AG09309 (cell line): Measurements from ENCODE around the gene PDE3B.
"Not testable (repeated sequence)": the region's sequence is repeated elsewhere in the genome, so short reads cannot be mapped to it uniquely, and the experiment has no call there.

Source experiments
- DNase-seq: peaks from one replicate; pipeline ENCODE4 v3.0.0-alpha.2; 2010; ENCODE audit warnings: low read depth
- H3K4me3 ChIP-seq: 2 replicates; pipeline ENCODE4 v1.5.1; 2011; ENCODE audit warnings: mild to moderate bottlenecking, low read depth, low read length, moderate library complexity; ENCODE audit not compliant: control insufficient read depth
- TF ChIP-seq, protein P1 (sequence below): IDR thresholded peaks from 2 replicates; pipeline ENCODE4 v1.5.1; 2011; ENCODE audit warnings: mild to moderate bottlenecking, low read depth, low read length, inconsistent platforms; ENCODE audit not compliant: insufficient read depth, control insufficient read depth; ENCODE audit errors: missing control alignments

PDE3B gene

DNA sequence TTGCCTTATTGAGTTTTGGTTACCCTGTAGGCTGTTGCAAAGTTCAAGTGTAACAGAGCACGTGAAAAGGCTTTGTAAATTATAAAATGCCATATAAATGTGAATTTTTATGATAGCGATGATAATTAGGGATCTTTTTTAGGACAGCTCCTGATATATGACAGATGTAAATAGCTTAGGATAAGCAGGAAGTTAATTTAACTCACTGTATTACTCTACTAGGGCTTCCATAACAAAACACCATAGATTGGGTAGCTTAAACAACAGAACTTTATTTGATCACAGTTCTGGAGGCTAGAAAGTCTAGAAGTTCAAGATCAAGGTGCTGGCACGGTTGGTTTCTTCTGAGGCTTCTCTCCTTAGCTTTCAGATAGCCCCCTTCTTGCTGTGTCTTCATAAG lies 17.0 kb upstream of the PDE3B start:
- H3K4me3 ChIP-seq: no peak overlapping the region
- TF ChIP-seq, protein P1, sequence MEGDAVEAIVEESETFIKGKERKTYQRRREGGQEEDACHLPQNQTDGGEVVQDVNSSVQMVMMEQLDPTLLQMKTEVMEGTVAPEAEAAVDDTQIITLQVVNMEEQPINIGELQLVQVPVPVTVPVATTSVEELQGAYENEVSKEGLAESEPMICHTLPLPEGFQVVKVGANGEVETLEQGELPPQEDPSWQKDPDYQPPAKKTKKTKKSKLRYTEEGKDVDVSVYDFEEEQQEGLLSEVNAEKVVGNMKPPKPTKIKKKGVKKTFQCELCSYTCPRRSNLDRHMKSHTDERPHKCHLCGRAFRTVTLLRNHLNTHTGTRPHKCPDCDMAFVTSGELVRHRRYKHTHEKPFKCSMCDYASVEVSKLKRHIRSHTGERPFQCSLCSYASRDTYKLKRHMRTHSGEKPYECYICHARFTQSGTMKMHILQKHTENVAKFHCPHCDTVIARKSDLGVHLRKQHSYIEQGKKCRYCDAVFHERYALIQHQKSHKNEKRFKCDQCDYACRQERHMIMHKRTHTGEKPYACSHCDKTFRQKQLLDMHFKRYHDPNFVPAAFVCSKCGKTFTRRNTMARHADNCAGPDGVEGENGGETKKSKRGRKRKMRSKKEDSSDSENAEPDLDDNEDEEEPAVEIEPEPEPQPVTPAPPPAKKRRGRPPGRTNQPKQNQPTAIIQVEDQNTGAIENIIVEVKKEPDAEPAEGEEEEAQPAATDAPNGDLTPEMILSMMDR: no peak
- DNase-seq: no peak

DNA sequence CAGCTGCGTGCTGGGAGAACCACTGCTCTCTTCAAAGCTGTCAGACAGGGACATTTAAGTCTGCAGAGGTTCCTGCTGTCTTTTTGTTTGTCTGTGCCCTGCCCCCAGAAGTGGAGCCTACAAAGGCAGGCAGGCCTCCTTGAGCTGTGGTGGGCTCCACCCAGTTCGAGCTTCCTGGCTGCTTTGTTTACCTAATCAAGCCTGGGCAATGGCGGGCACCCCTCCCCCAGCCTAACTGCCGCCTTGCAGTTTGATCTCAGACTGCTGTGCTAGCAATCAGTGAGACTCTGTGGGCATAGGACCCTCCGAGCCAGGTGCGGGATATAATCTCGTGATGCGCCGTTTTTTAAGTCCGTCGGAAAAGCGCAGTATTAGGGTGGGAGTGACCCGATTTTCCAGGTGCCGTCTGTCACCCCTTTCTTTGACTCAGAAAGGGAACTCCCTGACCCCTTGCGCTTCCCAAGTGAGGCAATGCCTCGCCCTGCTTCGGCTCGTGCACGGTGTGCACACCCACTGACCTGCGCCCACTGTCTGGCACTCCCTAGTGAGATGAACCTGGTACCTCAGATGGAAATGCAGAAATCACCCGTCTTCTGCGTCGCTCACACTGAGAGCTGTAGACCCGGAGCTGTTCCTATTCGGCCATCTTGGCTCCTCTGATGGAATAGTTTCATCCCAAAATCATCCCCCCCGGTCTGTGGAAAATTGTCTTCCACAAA lies 9.9 kb upstream of the PDE3B start:
- not testable (repeated sequence) for DNase-seq, H3K4me3 ChIP-seq

DNA sequence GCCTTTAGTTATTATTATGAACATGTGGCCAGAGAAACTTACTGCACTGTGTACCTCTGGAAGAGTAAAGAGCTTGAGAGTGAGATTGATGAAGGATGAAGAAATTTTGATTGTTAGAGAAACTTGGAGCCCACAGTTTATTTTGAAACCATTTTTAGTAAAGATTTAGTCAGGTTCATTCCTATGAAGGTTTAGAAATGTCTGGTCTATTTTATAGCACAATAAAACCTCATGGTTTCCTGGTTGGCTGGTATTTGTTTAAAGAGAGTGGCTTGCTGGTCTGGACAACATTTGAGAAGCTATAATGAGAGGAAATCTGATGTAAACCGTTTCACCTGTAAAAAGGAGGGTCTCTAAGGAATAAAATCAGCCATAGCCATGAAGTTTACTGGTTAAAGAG lies 8.8 kb upstream of the PDE3B start:
- no peak for DNase-seq
- TF ChIP-seq, protein P1: no peak
- H3K4me3 ChIP-seq: no peak overlapping the region

DNA sequence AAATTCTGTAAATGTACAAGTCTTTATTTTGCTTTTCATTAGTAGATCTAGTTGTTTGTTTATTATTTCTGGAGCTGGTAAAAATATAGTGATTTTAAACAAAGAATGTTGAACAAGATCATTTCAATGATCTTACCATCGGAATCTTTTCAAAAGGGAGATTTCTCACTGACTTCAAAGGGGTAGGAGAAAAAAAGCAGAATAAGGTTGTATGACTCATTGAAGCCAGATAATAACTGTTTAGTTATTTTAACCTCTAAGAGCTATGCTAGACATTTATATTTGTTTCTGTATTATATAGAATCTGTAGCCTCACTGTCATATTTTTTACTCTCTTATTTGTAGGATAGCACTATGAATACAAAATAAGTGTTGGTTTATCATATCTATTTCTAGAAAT lies 8.1 kb upstream of the PDE3B start:
- DNase-seq: no peak
- TF ChIP-seq, protein P1: no peak
- no peak overlapping the region for H3K4me3 ChIP-seq

DNA sequence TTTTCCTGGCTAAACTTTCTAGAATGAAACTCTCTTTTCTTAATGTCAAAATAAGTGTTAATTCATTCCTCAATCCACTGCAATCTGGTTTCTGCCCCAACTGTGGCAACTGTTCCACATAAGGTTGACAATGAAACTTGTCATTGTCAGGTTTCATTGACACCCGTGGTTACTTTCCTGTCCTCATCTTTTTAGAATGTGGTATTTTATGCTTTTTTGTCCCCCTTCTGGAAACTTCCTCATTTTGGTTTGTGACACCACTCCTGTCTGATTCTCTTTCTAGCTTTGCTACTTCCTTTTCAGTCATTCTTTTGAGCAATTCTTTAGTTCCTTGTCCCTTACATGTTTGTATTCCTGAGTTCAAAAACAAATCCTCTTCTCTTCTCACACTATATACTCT lies 7.5 kb upstream of the PDE3B start:
- no peak for DNase-seq
- TF ChIP-seq, protein P1: no peak
- H3K4me3 ChIP-seq: no peak overlapping the region

DNA sequence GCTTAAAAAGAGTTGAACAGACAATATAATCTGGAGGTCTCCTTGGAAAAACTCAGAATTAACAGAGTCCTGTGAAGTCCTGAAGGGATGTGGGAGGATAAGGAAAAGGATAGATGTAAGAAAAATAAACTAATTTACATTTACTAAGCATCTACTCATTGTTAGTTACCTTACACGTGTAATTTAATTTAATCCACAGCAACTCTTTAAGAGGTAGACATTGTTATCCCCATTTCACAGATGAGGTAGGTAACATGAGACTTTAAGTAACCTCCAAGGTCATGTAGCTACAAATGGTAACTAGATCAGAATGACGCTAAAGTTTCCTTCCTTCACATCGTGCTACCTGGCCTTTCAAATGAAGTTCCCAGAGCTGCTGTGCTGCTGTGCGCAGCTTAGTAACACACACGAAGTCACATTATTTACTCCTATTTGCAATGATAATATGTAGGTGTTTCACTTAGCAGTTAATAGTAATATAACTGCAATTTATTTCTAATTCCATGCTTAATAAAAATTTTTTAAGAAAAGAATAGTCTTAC lies 5.7 kb upstream of the PDE3B start:
- no peak overlapping the region for H3K4me3 ChIP-seq
- TF ChIP-seq, protein P1: no peak
- DNase-seq: no peak

DNA sequence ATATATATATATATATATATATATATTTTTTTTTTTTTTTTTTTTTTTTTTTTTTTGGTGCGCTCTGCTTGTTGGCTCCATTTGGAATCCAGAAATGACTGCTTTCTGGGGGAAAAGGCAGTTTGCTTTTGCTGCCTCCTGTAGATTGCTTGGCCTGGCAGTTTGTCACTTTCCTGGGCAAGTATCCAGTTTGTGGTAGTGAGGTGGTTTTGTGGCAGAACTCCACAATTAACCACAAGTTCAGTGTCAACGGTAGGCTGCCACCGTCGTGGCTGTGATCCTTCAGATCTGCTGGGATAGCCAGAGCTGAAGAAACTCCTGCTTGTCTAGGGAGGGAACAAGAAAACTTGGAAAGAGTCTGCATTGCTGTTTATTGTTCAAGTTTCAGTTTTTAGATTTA lies 5.0 kb upstream of the PDE3B start:
- no peak overlapping the region for H3K4me3 ChIP-seq
- DNase-seq: no peak
- TF ChIP-seq, protein P1: no peak
